OCI-LY1 (cell line): ENCODE measurements around the gene EML5.

ENCODE experiments used
- H2AFZ ChIP-seq: fragments of 200-600 bp; sonication (generic), shearing (Covaris generic); 2 replicates; pipeline ENCODE4 v1.6.0; 2014; ENCODE audit warnings: antibody characterized with exemption, mild to moderate bottlenecking, low read length
- H3F3A ChIP-seq: fragments of 200-600 bp; sonication (generic), shearing (Covaris generic); 2 replicates; pipeline ENCODE4 v1.6.0; 2014; ENCODE audit warnings: mild to moderate bottlenecking, antibody characterized with exemption, low read length, moderate library complexity; ENCODE audit not compliant: insufficient read depth
- H3K27ac ChIP-seq: fragments of 200-600 bp; sonication (generic); 2 replicates; pipeline ENCODE4 v1.5.1; 2014; ENCODE audit warnings: low read length, mixed run types, mild to moderate bottlenecking, low read depth; ENCODE audit not compliant: poor library complexity, severe bottlenecking
- H3K27me3 ChIP-seq: fragments of 200-600 bp; sonication (generic); 2 replicates; pipeline ENCODE4 v1.6.0; 2014; ENCODE audit warnings: antibody characterized with exemption, mild to moderate bottlenecking, low read length, moderate library complexity; ENCODE audit not compliant: insufficient read depth
- H3K36me3 ChIP-seq: fragments of 200-600 bp; sonication (generic); 2 replicates; pipeline ENCODE4 v1.6.1; 2014; ENCODE audit warnings: mild to moderate bottlenecking, antibody characterized with exemption, low read length, moderate library complexity, mixed read lengths; ENCODE audit not compliant: insufficient read depth
- H3K4me1 ChIP-seq: fragments of 200-600 bp; sonication (generic); 2 replicates; pipeline ENCODE4 v1.5.1; 2014; ENCODE audit warnings: mild to moderate bottlenecking, low read length, moderate library complexity; ENCODE audit not compliant: insufficient read depth, severe bottlenecking
- H3K4me2 ChIP-seq: fragments of 200-600 bp; sonication (generic), shearing (Covaris generic); 2 replicates; pipeline ENCODE4 v1.6.1; 2014; ENCODE audit warnings: low read length
- H3K4me3 ChIP-seq: fragments of 200-600 bp; sonication (generic); 2 replicates; pipeline ENCODE4 v1.5.1; 2014; ENCODE audit warnings: low read length, low read depth, mild to moderate bottlenecking, mixed read lengths; ENCODE audit not compliant: poor library complexity, severe bottlenecking
- H3K79me2 ChIP-seq: fragments of 200-600 bp; shearing (Covaris generic); 2 replicates; pipeline ENCODE4 v1.6.1; 2016; ENCODE audit warnings: mixed run types, low read length, mixed read lengths; ENCODE audit not compliant: insufficient read depth
- H3K9ac ChIP-seq: fragments of 200-600 bp; sonication (generic), shearing (Covaris generic); 2 replicates; pipeline ENCODE4 v1.6.1; 2014; ENCODE audit warnings: mild to moderate bottlenecking, low read length, mixed read lengths
- H3K9me2 ChIP-seq: fragments of 200-600 bp; sonication (generic), shearing (Covaris generic); 2 replicates; pipeline ENCODE4 v1.6.1; 2014; ENCODE audit warnings: low read depth, mild to moderate bottlenecking, low read length, mixed read lengths
- H3K9me3 ChIP-seq: fragments of 200-600 bp; shearing (Covaris generic); 2 replicates; pipeline ENCODE4 v1.6.1; 2014; ENCODE audit warnings: low read length, mixed read lengths
- H4K20me1 ChIP-seq: fragments of 200-600 bp; sonication (generic), shearing (Covaris generic); 2 replicates; pipeline ENCODE4 v1.6.0; 2016; ENCODE audit warnings: mild to moderate bottlenecking, low read length; ENCODE audit not compliant: insufficient read depth
- EZH2 ChIP-seq: fragments of 200-600 bp; sonication (generic), shearing (Covaris generic); IDR thresholded peaks from 2 replicates; pipeline ENCODE4 v1.8.0; 2017; ENCODE audit warnings: borderline replicate concordance, mixed run types, mild to moderate bottlenecking, antibody characterized with exemption, low read length, moderate library complexity, mixed read lengths
- TF ChIP-seq, protein P1 (sequence below): fragments of 200-600 bp; sonication (generic), shearing (Covaris generic); IDR thresholded peaks from 2 replicates; pipeline ENCODE4 v1.5.1; 2017; ENCODE audit warnings: mild to moderate bottlenecking, antibody characterized with exemption, low read length, moderate library complexity, mixed read lengths

EML5 gene

GRCh38 chr14:88630565-88630964, 162.2 kb downstream of the EML5 start:
- Histone ChIP-seq H3K4me3 (no peak overlapping the region), H3K4me1 (no peaks in the 10 kb centered on the region), H3K4me2 (no peak overlapping the region), H2AFZ (no peak overlapping the region), H3K27ac (no peak overlapping the region), H3F3A (no peaks in the 10 kb centered on the region), H3K36me3 (no peaks in the 10 kb centered on the region), H3K27me3 (no peaks in the 10 kb centered on the region), H3K9ac (no peak overlapping the region), H3K9me3 (no peaks in the 10 kb centered on the region), H3K9me2 (no peaks in the 10 kb centered on the region), H3K79me2 (no peaks in the 10 kb centered on the region), H4K20me1 (no peaks in the 10 kb centered on the region)
- no peak for TF ChIP-seq EZH2
- TF ChIP-seq, protein P1, sequence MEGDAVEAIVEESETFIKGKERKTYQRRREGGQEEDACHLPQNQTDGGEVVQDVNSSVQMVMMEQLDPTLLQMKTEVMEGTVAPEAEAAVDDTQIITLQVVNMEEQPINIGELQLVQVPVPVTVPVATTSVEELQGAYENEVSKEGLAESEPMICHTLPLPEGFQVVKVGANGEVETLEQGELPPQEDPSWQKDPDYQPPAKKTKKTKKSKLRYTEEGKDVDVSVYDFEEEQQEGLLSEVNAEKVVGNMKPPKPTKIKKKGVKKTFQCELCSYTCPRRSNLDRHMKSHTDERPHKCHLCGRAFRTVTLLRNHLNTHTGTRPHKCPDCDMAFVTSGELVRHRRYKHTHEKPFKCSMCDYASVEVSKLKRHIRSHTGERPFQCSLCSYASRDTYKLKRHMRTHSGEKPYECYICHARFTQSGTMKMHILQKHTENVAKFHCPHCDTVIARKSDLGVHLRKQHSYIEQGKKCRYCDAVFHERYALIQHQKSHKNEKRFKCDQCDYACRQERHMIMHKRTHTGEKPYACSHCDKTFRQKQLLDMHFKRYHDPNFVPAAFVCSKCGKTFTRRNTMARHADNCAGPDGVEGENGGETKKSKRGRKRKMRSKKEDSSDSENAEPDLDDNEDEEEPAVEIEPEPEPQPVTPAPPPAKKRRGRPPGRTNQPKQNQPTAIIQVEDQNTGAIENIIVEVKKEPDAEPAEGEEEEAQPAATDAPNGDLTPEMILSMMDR: no peak

GRCh38 chr14:88628462-88628861, 164.3 kb downstream of the EML5 start:
- H3K4me3 ChIP-seq: no peak overlapping the region
- H3K4me2 ChIP-seq: no peak overlapping the region
- no peaks in the 10 kb centered on the region for H3K36me3 ChIP-seq
- no peaks in the 10 kb centered on the region for H3K9me2 ChIP-seq
- no peaks in the 10 kb centered on the region for H3K27me3 ChIP-seq
- H2AFZ ChIP-seq: no peak overlapping the region
- no peaks in the 10 kb centered on the region for H3K79me2 ChIP-seq
- H3K9ac ChIP-seq: no peak overlapping the region
- no peaks in the 10 kb centered on the region for H3F3A ChIP-seq
- H4K20me1 ChIP-seq: no peaks in the 10 kb centered on the region
- H3K27ac ChIP-seq: no peak overlapping the region
- H3K9me3 ChIP-seq: no peaks in the 10 kb centered on the region
- TF ChIP-seq, protein P1: no peak
- no peak for TF ChIP-seq EZH2
- no peaks in the 10 kb centered on the region for H3K4me1 ChIP-seq

DNA sequence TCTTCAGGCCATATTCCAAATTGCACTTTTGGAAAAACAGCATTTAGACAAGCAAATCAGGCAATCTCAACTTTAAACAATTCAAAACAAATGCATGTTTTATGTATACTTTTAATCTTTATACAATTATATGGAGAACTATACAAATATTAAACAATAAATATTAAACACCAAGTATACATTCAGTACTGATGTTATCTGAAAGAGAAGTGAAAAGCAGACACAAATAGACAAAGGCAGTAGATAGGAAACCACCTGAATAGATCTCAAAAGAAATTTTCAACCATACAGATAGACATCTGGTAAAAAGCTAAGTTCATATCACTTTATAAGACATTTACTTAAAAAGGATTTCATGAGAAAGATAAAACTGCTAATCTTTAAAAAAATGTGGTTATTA, 164.7 kb downstream of the EML5 start:
- Histone ChIP-seq H3K9ac (no peak overlapping the region), H3K9me3 (no peaks in the 10 kb centered on the region), H3K4me2 (no peak overlapping the region), H4K20me1 (no peaks in the 10 kb centered on the region), H3K36me3 (no peaks in the 10 kb centered on the region), H3K4me3 (no peak overlapping the region), H3K27me3 (no peaks in the 10 kb centered on the region), H3K79me2 (no peaks in the 10 kb centered on the region), H3K27ac (no peak overlapping the region), H3F3A (no peaks in the 10 kb centered on the region), H3K4me1 (no peaks in the 10 kb centered on the region), H3K9me2 (no peaks in the 10 kb centered on the region), H2AFZ (no peak overlapping the region)
- no peak for TF ChIP-seq EZH2
- TF ChIP-seq, protein P1: no peak
